HepG2 (cell line): ENCODE measurements around the gene MS4A6A. TPM values are rescaled to one million over a fixed set of nuclear protein-coding genes. Genes with fewer than 3 reads are reported as not detected.

Experiments used
- DR1 ChIP-seq: sonication (generic); formaldehyde crosslinking; IDR thresholded peaks from 2 replicates; pipeline ENCODE4 v1.8.0; 2021; ENCODE audit warnings: mild to moderate bottlenecking, missing genetic modification reagents, inconsistent platforms
- MAX ChIP-seq: IDR thresholded peaks from 2 replicates; pipeline ENCODE4 v1.6.1; 2012; ENCODE audit warnings: inconsistent platforms
- SETDB1 ChIP-seq: sonication (generic); formaldehyde crosslinking; IDR thresholded peaks from 2 replicates; pipeline ENCODE4 v1.5.1; 2020; ENCODE audit warnings: missing genetic modification reagents, mild to moderate bottlenecking, borderline replicate concordance
- THYN1 ChIP-seq: sonication (generic); formaldehyde crosslinking; IDR thresholded peaks from 2 replicates; pipeline ENCODE4 v1.8.1; 2023; ENCODE audit warnings: low read depth, mild to moderate bottlenecking, moderate library complexity, missing genetic modification reagents, borderline replicate concordance
- ZBTB21 ChIP-seq: sonication (generic); formaldehyde crosslinking; IDR thresholded peaks from 2 replicates; pipeline ENCODE4 v1.4.0; 2020; ENCODE audit warnings: missing genetic modification reagents
- ZBTB38 ChIP-seq: sonication (generic); formaldehyde crosslinking; IDR thresholded peaks from 2 replicates; pipeline ENCODE4 v1.5.1; 2020; ENCODE audit warnings: mild to moderate bottlenecking, missing genetic modification reagents
- ZBTB7A ChIP-seq: sonication (generic); formaldehyde crosslinking; IDR thresholded peaks from 2 replicates; pipeline ENCODE4 v1.8.0; 2022; ENCODE audit warnings: mild to moderate bottlenecking, missing genetic modification reagents
- ZFYVE20 ChIP-seq: sonication (generic); formaldehyde crosslinking; IDR thresholded peaks from 2 replicates; pipeline ENCODE4 v1.8.0; 2023; ENCODE audit warnings: low read depth, mild to moderate bottlenecking, moderate library complexity, missing genetic modification reagents, borderline replicate concordance
- ZMYM3 ChIP-seq: sonication (generic); formaldehyde crosslinking; IDR thresholded peaks from 2 replicates; pipeline ENCODE4 v1.5.1; 2020; ENCODE audit warnings: mild to moderate bottlenecking, missing genetic modification reagents
- ZNF142 ChIP-seq: sonication (generic); formaldehyde crosslinking; IDR thresholded peaks from 2 replicates; pipeline ENCODE4 v1.4.0; 2020; ENCODE audit warnings: missing genetic modification reagents
- ZNF512B ChIP-seq: sonication (generic); formaldehyde crosslinking; IDR thresholded peaks from 2 replicates; pipeline ENCODE4 v1.5.1; 2020; ENCODE audit warnings: missing genetic modification reagents, mild to moderate bottlenecking, borderline replicate concordance
- ZNF552 ChIP-seq: sonication (generic); formaldehyde crosslinking; IDR thresholded peaks from 2 replicates; pipeline ENCODE4 v1.9.0; 2022; ENCODE audit warnings: missing genetic modification reagents, mild to moderate bottlenecking, borderline replicate concordance
- ZNF574 ChIP-seq: sonication (generic); formaldehyde crosslinking; IDR thresholded peaks from 2 replicates; pipeline ENCODE4 v1.4.0; 2020; ENCODE audit warnings: missing genetic modification reagents
- ZNF616 ChIP-seq: sonication (generic); formaldehyde crosslinking; IDR thresholded peaks from 2 replicates; pipeline ENCODE4 v1.5.0; 2020; ENCODE audit warnings: low read depth, mild to moderate bottlenecking, missing genetic modification reagents
- ZNF660 ChIP-seq: sonication (generic); formaldehyde crosslinking; IDR thresholded peaks from 2 replicates; pipeline ENCODE4 v1.5.1; 2020; ENCODE audit warnings: mild to moderate bottlenecking, low read depth, missing genetic modification reagents, borderline replicate concordance
- polyA plus RNA-seq, 8 experiments: library from polyadenylated mRNA; depleted of rRNA in 3 of 8; stranded (reverse) in 7 of 8; unstranded in 1 of 8; fragments of >200 nt; fragmentation: Illumina TruSeq in 4 of 8; extraction: Trizol in 4 of 8; gene quantifications; 2 replicates each; pipeline versions ENCODE4 v1.2.1 to v1.2.3, GENCODE V29; 2011 to 2016; ENCODE audit warnings: low read depth in 4 of 8, missing spikeins in 1 of 8, mixed read lengths in 1 of 8; ENCODE audit not compliant: insufficient read depth in 1 of 8
- total RNA-seq, 5 experiments: library from RNA; depleted of rRNA; stranded (reverse); fragments of >200 nt; fragmentation: Illumina TruSeq; extraction: Trizol; gene quantifications; 2 replicates each; pipeline ENCODE4 v1.2.3, GENCODE V29; 2016; ENCODE audit warnings: low read depth in 1 of 5

Gene MS4A6A
- total and polyA plus RNA-seq, 2 of the 13 experiments (the other 11 are each of a cell fraction or from before 2014, with no cell fraction given): not detected

GRCh38 chr11:60161107-60161506 is 21.8 kb downstream of the MS4A6A start (continued):
- TF ChIP-seq ZNF574 (no peak), ZFYVE20 (CRISPR knock-in tag) (no peak), ZBTB7A (CRISPR knock-in tag) (no peak), ZNF660 (CRISPR knock-in tag) (no peak), ZNF552 (CRISPR knock-in tag) (no peak), ZBTB21 (no peak), DR1 (CRISPR knock-in tag) (no peak), ZBTB38 (CRISPR knock-in tag) (no peak), MAX (no peak), ZNF512B (CRISPR knock-in tag) (no peak), ZNF142 (CRISPR knock-in tag) (no peak), ZMYM3 (CRISPR knock-in tag) (no peak), SETDB1 (CRISPR knock-in tag) (no peak), THYN1 (CRISPR knock-in tag) (no peak), ZNF616 (CRISPR knock-in tag) (no peak)
- TF ChIP-seq, all 625 proteins: peak for 0
